ENCODE measurements around the gene F2RL1.

Gene F2RL1

GRCh38 chr5:76790632-76791290 lies 28.1 kb upstream of the F2RL1 start:
- Histone ChIP-seq H4K20me1 (ENCODE audit: control insufficient read depth, insufficient read depth, low read depth, low read length) (no peaks in the 10 kb centered on the region), H3K79me2 (ENCODE audit: control insufficient read depth, low read length) (no peaks in the 10 kb centered on the region), H3K4me3 (ENCODE audit: low read length) (no peak overlapping the region), H3K9me3 (ENCODE audit: control insufficient read depth, insufficient read depth, low read length) (no peaks in the 10 kb centered on the region), H3K4me1 (ENCODE audit: control insufficient read depth, low read length) (peaks cover 4% of the 10 kb centered on the region; the same call in 1 of the 2 replicates), H3K27me3 (ENCODE audit: control insufficient read depth, low read length) (no peaks in the 10 kb centered on the region), H3K36me3 (ENCODE audit: control insufficient read depth, low read length) (no peaks in the 10 kb centered on the region), H3F3A (ENCODE audit: control insufficient read depth, insufficient read depth) (no peaks in the 10 kb centered on the region), H3K27ac (ENCODE audit: low read depth, low read length) (no peak overlapping the region), H3K4me2 (ENCODE audit: low read length) (no peak overlapping the region), H3K9me2 (replicated peaks; ENCODE audit: control insufficient read depth, low read length) (no peaks in the 10 kb centered on the region)
- TF ChIP-seq CTCF (IDR thresholded peaks at IDR 0.05; ENCODE audit: low read depth, low read length, poor library complexity, severe bottlenecking) (no peak), EZH2phosphoT487 (IDR thresholded peaks at IDR 0.05; ENCODE audit: borderline replicate concordance, low read length) (no peak)

DNA sequence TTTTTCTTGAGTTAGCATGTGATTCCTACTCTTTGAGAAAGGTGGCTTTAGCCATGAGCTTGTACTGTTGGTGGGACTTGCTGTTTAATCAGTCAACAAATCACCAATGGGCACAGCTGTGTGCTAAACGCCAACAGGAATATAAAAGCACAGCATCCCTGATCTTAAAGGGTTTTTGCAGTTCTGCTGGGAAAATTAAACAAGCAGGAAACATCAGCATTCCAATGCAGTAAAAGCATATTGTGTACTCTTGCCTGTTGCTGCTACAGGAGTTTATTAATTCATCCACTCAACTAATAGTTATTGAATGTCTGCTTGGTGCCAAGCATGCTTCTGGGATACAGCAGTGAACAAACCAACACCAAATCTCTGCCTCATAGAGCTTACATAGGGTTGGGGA lies 27.4 kb upstream of the F2RL1 start:
- Histone ChIP-seq H3K27me3 (ENCODE audit: control insufficient read depth, low read length) (no peaks in the 10 kb centered on the region), H3F3A (ENCODE audit: control insufficient read depth, insufficient read depth) (no peaks in the 10 kb centered on the region), H4K20me1 (ENCODE audit: control insufficient read depth, insufficient read depth, low read depth, low read length) (no peaks in the 10 kb centered on the region), H3K4me3 (ENCODE audit: low read length) (no peak overlapping the region), H3K36me3 (ENCODE audit: control insufficient read depth, low read length) (no peaks in the 10 kb centered on the region), H3K4me2 (ENCODE audit: low read length) (no peak overlapping the region), H3K4me1 (ENCODE audit: control insufficient read depth, low read length) (peaks cover 4% of the 10 kb centered on the region; the same call in 1 of the 2 replicates), H3K9me3 (ENCODE audit: control insufficient read depth, insufficient read depth, low read length) (no peaks in the 10 kb centered on the region), H3K9me2 (replicated peaks; ENCODE audit: control insufficient read depth, low read length) (no peaks in the 10 kb centered on the region), H3K79me2 (ENCODE audit: control insufficient read depth, low read length) (no peaks in the 10 kb centered on the region), H3K27ac (ENCODE audit: low read depth, low read length) (no peak overlapping the region)
- TF ChIP-seq EZH2phosphoT487 (IDR thresholded peaks at IDR 0.05; ENCODE audit: borderline replicate concordance, low read length) (no peak), CTCF (IDR thresholded peaks at IDR 0.05; ENCODE audit: low read depth, low read length, poor library complexity, severe bottlenecking) (no peak)

DNA sequence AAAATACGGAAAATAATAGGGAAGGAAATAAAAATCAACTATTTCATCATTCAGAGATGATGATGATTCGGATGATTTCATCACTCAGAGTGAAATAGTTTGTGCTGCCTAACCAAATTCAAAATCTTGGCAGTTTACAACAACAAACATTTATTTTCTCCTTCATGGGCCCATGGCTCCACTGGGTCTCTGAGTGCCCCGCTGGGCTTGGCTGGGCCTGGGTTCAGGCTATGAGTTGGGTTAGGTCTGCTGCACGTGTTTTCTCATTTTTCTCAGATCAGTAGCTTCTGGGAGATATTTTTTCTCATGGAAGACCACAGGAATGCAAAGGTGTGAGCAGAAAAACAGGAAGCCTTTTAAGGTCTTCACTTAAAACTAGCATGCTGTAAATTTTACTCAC lies 24.0 kb upstream of the F2RL1 start:
- Histone ChIP-seq H3K27ac (ENCODE audit: low read depth, low read length) (no peak overlapping the region), H3K4me2 (ENCODE audit: low read length) (no peak overlapping the region), H3K27me3 (ENCODE audit: control insufficient read depth, low read length) (no peaks in the 10 kb centered on the region), H4K20me1 (ENCODE audit: control insufficient read depth, insufficient read depth, low read depth, low read length) (no peaks in the 10 kb centered on the region), H3K4me3 (ENCODE audit: low read length) (no peak overlapping the region), H3K9me2 (replicated peaks; ENCODE audit: control insufficient read depth, low read length) (no peaks in the 10 kb centered on the region), H3K36me3 (ENCODE audit: control insufficient read depth, low read length) (no peaks in the 10 kb centered on the region), H3K79me2 (ENCODE audit: control insufficient read depth, low read length) (no peaks in the 10 kb centered on the region), H3K4me1 (ENCODE audit: control insufficient read depth, low read length) (peaks cover 4% of the 10 kb centered on the region; the same call in 1 of the 2 replicates), H3K9me3 (ENCODE audit: control insufficient read depth, insufficient read depth, low read length) (no peaks in the 10 kb centered on the region), H3F3A (ENCODE audit: control insufficient read depth, insufficient read depth) (no peaks in the 10 kb centered on the region)
- TF ChIP-seq EZH2phosphoT487 (IDR thresholded peaks at IDR 0.05; ENCODE audit: borderline replicate concordance, low read length) (no peak), CTCF (IDR thresholded peaks at IDR 0.05; ENCODE audit: low read depth, low read length, poor library complexity, severe bottlenecking) (no peak)

Measured in DOHH2 (cell line).